GM21390 (cell line): ENCODE measurements around the gene ZFHX3.

ENCODE experiments used
- ATAC-seq: cut with Tn5 transposase; IDR thresholded peaks from one replicate; pipeline ENCODE4 v1.9.1; 2021; ENCODE audit not compliant: unreplicated experiment

Gene ZFHX3

GRCh38 chr16:72957303-72958277 is 90.3 kb downstream of the ZFHX3 start:
- ATAC-seq: no peak

DNA sequence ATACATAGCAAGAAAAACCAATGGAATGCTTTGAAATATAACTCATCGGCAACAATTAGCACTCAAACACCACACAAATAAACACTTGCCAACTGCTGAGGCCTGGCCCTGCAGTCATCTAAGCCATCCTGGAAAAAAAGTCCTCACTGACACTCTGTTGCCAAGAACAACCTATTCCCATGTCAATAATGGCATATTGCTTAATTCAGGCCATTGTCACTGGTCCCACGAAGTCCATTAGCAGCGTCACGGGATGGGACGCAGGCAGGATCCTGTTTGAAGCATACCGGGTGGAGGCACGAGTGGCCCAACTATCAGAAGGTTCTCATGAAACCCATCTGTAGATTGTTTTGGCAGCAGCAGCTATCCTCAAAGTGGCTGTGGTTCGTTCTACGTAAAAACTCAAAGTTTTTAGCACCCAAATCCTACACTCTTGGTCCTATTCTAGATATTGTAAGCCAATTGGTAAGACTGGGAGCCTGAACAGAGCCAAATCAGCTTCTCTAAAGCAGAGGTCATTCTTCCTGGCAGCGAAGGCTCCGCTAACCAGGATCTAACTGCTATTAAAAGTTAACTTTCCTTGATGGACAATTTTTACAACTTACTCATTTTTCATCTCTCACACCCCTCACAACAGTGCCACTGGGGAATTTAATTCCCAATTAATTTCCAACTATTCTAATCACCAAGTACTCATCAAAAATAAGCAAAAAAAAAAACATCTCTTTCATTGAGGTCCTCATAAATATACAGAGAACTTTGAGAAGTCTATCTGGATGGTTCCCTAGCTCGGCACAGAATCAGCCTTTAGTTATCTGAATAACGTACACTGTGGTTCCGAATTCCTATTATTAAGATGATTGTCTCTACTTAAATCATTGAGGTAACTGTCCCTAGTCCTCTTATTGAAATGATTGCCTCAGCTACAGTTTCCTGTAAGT is 91.5 kb downstream of the ZFHX3 start:
- no peak for ATAC-seq

GRCh38 chr16:72952811-72953271 is 95.1 kb downstream of the ZFHX3 start:
- ATAC-seq: no peak

GRCh38 chr16:72952404-72952803 is 95.5 kb downstream of the ZFHX3 start:
- no peak for ATAC-seq

- no peak for ATAC-seq
Observed at GRCh38 chr16:72951916-72952315, 96.0 kb downstream of the ZFHX3 start.

GRCh38 chr16:72950669-72951068 is 97.3 kb downstream of the ZFHX3 start:
- no peak for ATAC-seq

DNA sequence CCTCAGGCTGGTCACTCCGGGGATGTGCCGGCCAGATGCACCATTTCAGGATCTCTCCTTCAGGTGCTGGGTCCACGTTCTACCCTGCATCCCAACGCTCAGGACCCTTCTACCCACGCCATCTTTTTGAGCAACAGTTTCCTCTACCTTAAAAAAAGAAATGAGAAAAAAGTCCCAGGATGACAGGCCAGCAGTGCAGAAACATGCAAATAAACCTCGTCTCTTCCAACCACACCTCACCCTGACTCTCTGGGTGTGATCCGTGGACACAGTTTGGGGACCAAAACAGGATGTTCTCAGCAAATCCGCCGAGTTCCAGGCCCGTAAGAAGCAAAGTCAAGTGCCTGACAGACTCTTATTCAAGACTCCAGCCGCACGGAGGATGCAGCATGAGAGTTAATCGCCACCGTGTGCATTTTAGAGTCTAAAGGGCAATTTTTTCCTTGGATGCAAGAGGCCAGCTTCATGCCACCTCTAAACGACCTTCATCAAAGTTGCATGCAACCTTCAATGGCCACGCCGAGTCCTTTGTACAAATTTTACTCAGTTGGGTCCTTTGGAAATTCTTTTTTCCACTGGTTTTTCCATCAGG is 99.6 kb downstream of the ZFHX3 start:
- no peak for ATAC-seq

GRCh38 chr16:72947379-72948237 is 100.3 kb downstream of the ZFHX3 start:
- ATAC-seq: no peak

DNA sequence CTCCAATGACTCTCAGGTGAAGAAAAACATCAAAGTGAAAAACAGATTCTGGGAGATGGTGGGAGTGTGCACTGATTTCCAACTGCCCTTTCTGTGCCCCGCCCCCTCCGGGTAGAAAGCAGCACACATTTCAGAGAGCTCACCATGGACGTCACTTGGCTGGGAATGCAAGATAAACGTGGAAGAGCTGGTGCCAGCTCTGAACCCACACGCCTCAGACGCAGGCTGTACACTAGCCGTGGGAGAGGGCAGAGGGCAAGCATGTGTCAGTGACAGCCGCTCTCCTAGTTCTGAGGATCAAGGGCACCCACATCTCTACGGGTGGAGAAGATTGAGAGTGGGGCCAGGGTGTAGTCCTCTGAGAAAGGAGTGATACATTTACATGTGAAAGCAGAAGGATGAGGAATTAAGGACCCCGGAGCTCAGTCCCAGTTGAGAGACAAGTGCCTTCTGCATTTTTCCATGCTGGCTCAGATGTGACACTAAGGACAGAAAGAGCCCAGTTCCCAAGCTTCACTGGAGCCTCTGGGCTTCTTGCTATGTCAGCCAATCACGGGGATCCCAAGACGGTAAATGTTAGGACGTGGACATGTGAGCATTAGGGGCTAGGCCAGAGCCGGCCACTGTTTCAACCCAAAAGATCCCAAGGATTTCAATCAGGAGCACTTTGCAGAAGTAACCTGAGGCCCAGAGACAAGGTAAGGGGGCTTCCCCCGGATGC is 101.3 kb downstream of the ZFHX3 start:
- ATAC-seq: no peak

DNA sequence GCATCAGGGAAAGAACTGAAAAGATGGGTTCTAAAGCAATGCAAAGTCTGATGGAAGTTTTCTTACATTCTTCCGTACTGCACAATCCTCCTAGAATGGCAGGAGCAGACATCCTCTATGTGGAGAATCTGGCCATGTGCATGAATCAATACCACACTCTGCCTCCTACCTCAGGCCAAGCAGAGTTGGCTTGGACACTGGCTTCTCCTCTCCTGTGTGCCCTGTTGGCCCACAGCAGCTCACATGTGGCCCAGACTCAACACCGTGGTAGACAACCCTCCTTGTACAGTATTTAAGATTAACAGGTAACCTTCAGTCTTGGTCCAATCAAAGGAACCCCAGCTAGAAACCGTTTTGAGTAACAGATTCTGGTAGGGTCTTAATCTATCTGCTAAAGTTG is 101.9 kb downstream of the ZFHX3 start:
- no peak for ATAC-seq

GRCh38 chr16:72945611-72946010 is 102.3 kb downstream of the ZFHX3 start:
- ATAC-seq: no peak

- ATAC-seq: no peak
Observed at GRCh38 chr16:72944757-72945485, 103.0 kb downstream of the ZFHX3 start.

DNA sequence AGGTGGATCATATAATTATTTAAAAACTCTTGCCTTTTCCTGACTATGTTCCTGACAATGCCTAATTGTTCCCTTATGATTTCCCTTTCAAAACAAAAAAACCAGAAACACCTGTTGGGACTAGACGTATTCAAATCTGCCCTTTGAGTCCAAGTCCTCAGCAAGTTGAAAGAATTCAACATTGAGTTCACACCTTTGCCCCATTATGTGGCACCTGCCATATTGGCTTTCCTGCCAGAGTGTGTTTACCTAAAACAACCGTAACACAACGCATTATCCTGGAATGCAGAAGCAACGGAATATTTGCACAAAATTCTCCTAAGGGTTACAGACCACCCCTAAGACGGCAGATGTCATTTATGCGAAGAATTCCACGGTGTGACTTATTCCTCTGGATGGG is 105.9 kb downstream of the ZFHX3 start:
- no peak for ATAC-seq

- no peak for ATAC-seq
Observed at GRCh38 chr16:72940886-72941285, 107.0 kb downstream of the ZFHX3 start.

GRCh38 chr16:72939247-72939646 is 108.7 kb downstream of the ZFHX3 start:
- no peak for ATAC-seq

- ATAC-seq: no peak
Observed at GRCh38 chr16:72938795-72939164, 109.1 kb downstream of the ZFHX3 start.

DNA sequence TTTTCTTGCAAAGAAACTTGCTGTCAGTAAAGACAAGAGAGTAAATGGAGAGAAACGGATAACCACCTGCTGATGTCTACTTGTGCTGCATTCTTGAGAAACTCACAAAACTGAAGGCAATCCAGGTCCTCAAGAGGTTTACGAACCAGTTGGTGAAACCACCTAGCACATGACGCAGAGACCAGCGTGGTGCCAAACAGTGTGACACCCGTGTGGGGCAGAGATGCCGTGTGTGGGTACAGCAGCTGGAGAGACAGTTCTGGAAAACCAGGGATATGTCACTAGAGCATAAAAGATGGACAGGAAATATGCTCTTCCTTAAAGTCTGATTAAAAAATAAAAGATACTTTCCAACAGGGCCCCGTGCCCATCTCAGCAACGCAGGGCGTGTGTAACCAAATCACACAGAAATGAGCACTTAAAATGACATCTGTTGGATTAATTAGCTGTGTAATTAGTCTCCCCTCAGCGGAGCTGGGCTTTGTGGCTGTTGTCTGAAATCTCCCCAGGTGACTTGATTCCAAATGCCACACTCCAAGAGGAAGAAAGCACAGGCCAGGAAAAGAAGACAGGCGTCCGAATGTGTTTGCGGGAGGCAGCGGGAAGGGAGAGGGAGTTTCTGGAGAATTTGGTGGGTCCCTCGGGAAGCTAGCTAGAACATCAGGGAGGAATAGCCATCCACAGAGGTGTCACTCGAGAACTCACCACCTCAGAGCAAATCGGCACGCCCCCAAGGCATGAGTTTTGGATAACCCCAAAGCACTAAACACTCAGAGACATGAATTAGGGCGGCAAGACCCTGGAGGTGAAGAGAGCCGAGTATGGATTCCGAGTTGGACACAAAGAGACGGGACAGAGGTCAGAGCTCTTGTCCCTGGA is 109.8 kb downstream of the ZFHX3 start:
- ATAC-seq: no peak

DNA sequence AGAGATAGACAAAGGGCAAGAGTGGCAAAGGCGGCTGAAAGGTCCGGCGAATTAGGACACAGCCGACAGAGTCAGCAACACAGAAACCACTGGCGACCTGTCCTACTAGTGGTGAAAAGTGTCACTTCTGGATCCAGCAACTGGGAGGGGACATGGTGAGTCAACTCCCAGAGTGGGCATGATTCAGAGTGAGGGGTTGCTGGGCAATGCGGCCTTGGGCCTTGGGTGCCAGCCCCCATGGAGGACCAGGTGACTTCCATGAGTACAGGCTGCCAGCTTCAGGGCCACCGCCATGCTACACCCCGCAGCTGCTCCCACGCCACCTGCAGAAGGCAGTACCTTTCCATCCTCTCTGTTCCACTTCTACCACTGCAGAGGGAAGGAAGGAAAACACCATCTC is 110.6 kb downstream of the ZFHX3 start:
- no peak for ATAC-seq
